ENCODE measurements around the gene PDE6D.
A peak's percentile ranks its signal among the peaks of the same experiment; 100 is the strongest.
"Not testable (repeated sequence)": the region's sequence is repeated elsewhere in the genome, so short reads cannot be mapped to it uniquely, and the experiment has no call there.

The PDE6D gene

DNA sequence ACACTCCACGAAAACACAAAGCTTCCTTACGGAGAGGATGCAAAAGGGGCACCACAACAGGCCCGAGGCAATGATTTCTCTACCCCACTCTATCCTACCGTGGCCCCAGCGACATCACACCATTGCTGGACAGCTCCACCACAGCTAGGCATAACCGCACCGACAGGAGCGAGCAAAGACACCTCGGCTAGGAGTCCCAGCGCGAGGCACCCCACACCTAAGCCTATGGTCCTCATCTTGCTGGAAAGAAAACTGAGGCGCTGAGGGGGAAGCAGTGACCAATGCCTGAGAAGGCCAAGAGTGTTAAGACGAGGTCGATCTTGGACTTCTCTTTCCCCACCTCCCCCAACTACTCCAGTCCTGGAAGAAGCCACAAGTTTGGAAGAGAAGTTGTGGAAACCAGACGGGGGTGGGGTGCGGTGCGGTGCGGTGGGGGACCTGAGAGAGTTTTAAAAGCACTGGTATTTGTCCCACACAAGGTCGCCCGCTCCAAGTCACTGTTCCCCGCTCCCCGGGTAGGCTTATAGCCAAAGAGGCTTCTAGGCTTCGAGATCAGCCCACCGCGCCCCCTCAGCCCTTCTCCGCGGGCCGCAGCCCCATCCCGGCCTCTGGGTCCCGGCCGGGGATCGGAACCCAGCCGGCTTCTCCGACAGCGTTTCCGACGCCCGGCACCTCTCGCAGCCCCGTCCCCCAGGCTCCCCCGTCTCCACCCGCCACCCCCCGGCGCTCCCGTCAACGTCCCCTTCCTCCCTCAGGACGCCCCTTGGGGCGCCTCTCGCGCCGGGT, 766 bp downstream of the PDE6D start:
- FAIRE-seq (peak; percentile 54), DNase-seq (ENCODE audit: insufficient read length, low spot score) (peak; percentile 27)

- FAIRE-seq (peak; percentile 83), DNase-seq (ENCODE audit: insufficient read length, low spot score) (no peak)
These were observed 11.6 kb downstream of the PDE6D start for GRCh38 chr2:231769170-231770136.

GRCh38 chr2:231765496-231765929, 15.6 kb downstream of the PDE6D start:
- no peak for FAIRE-seq

GRCh38 chr2:231764760-231765159, 16.3 kb downstream of the PDE6D start:
- no peak for DNase-seq (ENCODE audit: insufficient read length, low spot score)
- no peak for FAIRE-seq

More at GRCh38 chr2:231765496-231765929, 15.6 kb downstream of the PDE6D start:
- DNase-seq (ENCODE audit: insufficient read length, low spot score): no peak

DNA sequence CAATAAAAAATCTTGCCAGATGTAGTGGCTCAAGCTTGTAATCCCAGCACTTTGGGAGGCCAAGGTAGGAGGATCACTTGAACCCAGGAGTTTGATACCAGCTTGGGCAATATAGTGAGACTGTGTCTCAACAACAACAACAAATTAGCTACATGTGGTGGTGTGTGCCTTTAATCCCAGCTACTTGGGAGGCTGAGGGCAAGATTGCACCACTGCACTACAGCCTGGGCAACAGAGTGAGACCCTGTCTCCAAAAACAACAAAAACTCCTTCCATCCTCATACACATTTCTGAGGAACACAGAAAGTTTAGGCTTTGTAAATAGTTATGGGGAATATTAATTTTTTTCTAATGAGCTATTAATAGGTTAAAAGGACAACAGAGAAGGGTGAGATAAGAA, 17.0 kb downstream of the PDE6D start:
- DNase-seq (ENCODE audit: insufficient read length, low spot score) (no peak), FAIRE-seq (no peak)

GRCh38 chr2:231761735-231762134, 19.3 kb downstream of the PDE6D start:
- DNase-seq (ENCODE audit: insufficient read length, low spot score): no peak
- FAIRE-seq: no peak

DNA sequence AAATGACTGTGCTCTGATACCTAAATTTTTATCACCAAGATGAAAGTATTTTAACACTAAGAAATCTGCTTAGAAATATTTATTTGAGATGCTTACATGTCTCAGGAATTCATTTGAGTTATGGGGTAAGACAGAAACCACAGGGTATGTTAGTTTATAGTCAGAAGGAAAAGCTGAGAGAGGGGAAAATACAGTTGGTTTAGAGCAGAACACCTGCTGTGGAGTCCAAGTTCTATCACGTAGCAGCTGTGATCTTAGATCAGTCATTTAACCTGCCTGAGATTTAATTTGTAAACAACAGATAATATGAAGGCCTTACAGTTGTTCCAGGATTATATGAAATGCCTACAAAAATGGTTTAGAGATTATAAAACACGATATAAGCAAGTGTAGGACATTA, 29.0 kb downstream of the PDE6D start:
- DNase-seq (ENCODE audit: insufficient read length, low spot score): no peak
- no peak for FAIRE-seq

DNA sequence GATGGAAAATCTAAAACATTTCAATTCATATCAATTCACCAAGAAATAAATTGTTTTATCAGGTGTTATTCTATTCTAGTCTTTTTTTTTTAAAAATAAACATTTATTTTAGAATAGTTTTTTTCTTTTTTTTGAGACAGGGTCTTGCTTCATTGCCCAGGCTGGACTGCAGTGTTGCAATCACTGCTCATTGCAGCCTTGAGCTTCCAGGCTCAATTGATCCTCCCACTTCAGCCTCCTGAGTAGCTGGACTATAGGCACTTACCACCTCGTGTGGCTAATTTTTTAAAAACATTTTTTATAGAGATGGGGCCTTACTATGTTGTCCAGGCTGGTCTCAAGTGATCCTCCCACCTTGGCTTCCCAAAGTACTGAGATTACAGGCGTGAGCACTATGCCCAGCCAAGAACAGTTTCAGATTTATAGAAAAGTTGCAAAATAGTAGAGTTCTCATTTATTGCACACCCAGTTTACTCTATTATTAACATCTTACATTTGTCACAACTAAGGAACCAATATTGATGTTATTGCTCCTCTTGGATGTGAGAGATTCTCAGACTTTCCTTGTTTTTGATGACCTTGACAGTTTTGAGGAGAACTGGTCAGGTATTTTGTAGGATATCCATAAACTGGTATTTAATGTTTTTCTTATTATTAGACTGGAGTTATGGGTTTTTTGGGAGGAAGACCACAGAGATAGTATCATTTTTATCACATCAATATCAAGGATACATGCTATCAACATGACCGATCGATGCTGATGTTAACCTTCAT, 29.9 kb downstream of the PDE6D start:
- DNase-seq (ENCODE audit: insufficient read length, low spot score) (no peak), FAIRE-seq (no peak)

GRCh38 chr2:231749016-231749415, 32.1 kb downstream of the PDE6D start:
- not testable (repeated sequence) for DNase-seq (ENCODE audit: insufficient read length, low spot score); FAIRE-seq

DNA sequence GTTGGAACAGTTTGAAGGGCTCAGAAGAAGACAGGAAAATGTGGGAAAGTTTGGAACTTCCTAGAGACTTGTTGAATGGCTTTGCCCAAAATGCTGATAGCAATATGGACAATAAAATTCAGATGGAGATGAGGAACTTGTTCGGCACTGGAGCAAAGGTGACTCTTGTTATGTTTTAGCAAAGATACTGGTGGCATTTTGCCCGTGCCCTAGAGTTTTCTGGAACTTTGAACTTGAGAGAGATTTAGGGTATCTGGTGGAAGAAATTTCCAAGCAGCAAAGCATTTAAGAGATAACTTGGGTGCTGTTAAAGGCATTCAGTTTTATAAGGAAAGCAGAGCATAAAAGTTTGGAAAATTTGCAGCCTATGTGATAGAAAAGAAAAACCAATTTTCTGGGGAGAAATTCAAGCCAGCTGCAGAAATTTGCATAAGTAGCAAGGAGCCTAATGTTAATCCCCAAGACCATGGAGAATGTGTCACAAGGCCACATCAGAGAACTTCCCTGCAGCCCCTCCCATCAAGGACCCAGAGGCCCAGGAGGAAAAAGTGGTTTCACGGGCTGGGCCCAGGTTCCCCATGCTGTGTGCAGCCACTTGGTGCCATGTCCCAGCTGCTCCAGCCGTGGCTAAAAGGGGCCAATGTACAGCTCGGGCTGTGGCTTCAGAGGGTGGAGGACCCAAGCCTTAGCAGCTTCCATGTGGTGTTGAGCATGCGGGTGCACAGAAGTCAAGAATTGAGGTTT, 32.8 kb downstream of the PDE6D start:
- not testable (repeated sequence) for DNase-seq (ENCODE audit: insufficient read length, low spot score); FAIRE-seq

- FAIRE-seq: no peak
- no peak for DNase-seq (ENCODE audit: insufficient read length, low spot score)
These were observed 35.6 kb downstream of the PDE6D start for GRCh38 chr2:231745303-231746038.

DNA sequence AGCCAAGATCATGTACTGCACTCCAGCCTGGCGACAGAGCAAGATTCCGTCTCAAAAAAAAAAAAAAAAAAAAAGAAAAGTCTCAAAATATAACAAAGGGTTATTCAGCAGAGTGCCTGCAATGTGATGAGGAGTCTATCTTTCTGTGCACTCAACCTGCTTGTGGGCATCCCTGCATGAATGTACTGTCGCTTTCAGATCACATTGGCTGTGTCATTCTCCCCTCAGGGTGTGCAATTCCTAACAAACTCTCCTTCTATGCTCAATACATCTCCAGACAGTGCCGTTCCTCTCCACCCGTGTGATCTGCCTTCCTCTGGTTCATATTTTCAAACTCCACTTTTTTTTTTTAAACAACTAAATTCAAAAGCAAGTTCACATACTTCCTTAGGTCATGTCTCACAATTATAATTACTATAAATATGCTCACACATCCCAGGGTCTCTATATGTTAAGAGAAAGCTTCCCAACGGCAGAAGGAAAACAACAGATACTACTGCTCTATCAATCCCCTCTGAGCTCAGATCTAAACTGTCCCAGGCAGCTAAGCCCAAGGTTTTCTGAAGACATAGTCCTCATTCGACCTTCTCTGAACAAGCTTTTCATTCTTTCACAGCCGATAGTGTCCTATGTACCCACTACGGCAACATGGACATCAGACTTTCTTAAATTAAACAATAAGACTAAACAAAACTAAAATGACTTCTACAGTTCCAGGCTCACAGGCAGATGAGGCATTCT, 37.5 kb downstream of the PDE6D start:
- FAIRE-seq: no peak

GRCh38 chr2:231737761-231738160, 43.3 kb downstream of the PDE6D start:
- DNase-seq (ENCODE audit: insufficient read length, low spot score) (no peak), FAIRE-seq (no peak)

More for the DNA sequence above, 37.5 kb downstream of the PDE6D start:
- no peak for DNase-seq (ENCODE audit: insufficient read length, low spot score)

DNA sequence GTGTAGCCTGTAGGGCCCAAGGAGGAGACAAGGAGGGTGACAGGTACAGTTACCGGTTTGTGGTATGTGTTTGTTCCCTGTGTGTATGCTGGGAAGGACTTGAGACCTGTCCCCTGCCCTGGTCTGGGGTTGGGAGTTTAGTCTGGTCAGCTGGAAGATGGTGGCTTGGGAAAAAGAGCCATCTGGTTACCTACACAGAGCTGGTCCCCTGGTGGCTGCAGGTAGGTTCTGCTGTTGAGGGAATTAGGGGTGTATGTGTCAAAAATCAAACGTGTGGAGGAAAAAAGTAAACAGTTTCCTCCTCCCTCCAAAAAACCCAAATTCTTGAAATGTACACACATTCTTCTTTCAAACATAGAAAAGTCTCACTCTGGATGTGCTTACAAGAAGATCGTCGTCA, 48.5 kb downstream of the PDE6D start:
- DNase-seq (ENCODE audit: insufficient read length, low spot score) (no peak), FAIRE-seq (no peak)

GRCh38 chr2:231727621-231728020, 53.5 kb downstream of the PDE6D start:
- DNase-seq (ENCODE audit: insufficient read length, low spot score) (no peak), FAIRE-seq (no peak)

GRCh38 chr2:231726276-231726675, 54.8 kb downstream of the PDE6D start:
- DNase-seq (ENCODE audit: insufficient read length, low spot score) (no peak), FAIRE-seq (no peak)

DNA sequence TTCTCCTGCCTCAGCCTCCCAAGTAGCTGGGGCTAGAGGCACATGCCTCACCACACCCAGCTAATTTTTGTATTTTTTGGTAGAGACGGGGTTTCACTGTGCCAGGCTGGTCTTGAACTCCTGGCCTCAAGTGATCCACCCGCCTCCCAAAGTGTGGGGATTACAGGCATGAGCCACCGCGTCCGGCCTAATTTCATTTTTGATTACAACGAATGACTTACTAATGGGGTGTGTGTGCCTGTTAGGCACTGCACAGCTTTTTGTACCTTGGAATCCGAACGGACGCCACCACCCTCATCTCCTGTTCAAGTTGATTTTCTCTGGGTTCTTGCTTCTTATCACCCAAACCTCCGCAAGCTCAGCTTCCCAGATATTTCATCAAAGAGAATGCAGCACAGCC, 55.6 kb downstream of the PDE6D start:
- no peak for FAIRE-seq
- DNase-seq (ENCODE audit: insufficient read length, low spot score): no peak

- FAIRE-seq (no peak), DNase-seq (ENCODE audit: insufficient read length, low spot score) (no peak)
These were observed 58.3 kb downstream of the PDE6D start for GRCh38 chr2:231722721-231723307.
